GM21528 (cell line): ENCODE results near the gene TMED5.

Experiments used
- ATAC-seq: cut with Tn5 transposase; IDR thresholded peaks from one replicate; pipeline ENCODE4 v1.9.1; 2021; ENCODE audit warnings: mild to moderate bottlenecking, moderate library complexity; ENCODE audit not compliant: unreplicated experiment, low FRiP score

The TMED5 gene

DNA sequence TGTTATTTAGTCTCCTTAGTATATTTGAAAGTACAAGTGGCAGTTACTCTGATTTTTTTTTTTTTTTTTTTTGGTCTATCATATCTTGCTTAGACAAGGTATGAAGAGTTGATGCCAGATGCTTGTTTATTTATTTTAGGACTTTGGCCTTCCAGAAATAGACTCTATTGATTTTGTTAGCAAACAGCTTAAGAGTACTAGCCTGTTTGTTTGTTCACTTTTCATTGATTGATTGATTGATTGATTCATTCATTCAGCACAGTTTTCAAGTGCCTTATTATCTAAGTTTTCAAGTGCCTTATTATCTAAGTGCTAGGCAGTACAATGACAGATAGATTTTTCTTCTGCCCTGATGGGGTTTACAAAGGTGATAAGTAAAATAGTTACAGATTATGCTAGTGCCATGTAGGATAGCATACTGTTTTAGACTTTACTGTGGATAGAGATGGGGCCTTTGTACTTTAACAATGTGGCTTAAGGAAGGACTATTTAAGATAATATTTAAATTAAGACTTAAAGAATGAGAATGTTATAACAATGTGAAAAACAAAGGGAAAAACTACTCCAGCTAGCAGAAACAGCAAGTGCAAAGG, 50.6 kb downstream of the TMED5 start:
- no peak for ATAC-seq

DNA sequence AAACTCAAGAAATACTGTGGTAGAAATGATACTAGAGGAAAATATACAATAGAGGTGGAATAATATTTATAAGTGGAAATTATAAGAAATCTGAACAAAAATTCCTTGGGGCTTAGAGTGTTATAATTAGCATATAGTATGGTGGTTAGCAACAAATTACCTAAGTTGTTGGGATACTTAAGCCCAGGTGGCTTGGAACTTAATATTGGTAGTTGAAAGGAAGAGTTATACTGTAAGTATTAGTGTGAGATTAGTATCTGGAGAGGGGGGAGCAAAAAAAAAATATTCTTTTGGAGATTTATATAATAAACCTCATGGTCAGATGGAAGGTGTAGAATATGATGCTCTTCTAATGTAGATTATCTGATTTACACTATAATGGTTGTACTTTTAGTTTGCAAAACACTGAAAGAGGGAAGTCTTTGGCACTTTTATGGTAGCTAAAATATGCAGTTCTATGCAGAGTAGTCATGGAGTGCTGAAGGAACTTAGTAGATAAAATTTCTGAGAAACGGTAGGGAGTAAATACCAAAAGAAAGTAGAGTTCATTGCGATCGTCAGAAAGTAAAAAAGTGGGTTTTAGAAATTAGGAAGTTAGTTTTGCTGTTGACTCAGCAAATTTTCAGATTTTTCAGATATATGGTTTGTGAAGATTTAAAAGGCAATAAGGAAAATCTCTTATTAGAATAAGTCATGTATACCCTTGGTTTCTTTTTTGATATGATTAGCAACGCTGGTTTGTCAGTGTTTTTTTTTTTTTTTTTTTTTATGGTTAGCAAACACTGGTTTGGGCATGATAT, 55.5 kb downstream of the TMED5 start:
- no peak for ATAC-seq

DNA sequence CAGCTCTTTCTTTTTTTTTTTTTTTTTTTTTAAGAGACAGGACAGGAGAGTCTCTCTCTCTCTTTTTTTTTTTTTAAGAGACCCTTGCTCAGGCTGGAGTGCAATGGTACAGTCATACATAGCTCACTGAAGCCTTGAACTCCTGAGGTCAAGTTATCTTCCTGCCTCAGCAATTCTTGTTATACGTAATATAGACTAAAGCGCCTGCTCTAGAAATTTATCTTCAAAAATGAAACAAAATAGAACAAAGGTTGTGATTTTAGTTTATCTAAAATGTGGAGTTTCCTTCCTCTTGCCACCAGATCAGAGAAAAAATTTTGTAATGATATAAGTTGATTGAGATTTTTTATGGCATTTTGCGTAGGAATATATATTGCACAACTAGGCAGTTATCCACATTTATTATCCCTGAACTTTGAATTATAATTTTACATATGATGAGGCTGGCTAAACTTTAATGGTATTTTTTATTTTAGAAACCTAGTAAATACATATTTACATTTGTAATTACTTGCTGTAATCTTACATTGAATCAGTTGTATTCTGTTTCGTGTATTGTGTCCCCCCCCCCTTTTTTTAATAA, 56.9 kb downstream of the TMED5 start:
- no peak for ATAC-seq

DNA sequence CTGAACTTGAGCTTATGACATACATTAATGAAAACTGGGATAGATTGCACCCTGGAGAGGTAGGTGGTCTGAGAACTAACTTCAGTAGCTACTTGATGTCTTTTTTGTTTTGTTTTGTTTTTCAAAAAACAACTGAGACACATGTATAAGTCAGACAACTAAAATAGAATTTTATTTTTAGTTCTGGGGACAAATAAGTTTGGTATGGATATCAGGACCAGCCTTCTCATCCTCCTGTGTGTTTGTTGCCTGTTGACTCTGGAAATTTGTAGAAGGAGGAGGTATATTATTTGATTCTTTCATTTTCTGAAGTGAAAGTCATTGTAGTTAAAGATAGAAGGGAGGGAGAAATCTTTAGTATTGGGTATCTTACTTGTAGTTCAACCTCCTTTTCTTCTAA, 59.6 kb downstream of the TMED5 start:
- ATAC-seq = no peak

DNA sequence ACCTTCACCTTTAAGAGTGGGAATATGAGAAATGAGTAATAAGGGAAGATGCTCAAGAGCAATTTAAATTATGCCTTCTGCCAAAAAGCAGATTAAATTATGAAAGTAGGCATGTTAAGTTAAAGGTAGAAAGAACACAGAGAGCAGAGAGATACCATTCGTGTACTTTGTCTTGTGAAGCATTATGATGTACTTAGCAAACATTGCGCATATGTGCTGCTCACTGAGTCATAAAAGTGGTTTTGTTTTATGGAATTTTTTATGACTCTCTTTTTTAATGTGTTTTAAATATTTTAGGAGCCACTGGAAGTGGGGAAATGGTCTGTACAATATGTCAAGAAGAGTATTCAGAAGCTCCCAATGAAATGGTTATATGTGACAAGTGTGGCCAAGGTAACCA, 65.8 kb downstream of the TMED5 start:
- no peak for ATAC-seq

DNA sequence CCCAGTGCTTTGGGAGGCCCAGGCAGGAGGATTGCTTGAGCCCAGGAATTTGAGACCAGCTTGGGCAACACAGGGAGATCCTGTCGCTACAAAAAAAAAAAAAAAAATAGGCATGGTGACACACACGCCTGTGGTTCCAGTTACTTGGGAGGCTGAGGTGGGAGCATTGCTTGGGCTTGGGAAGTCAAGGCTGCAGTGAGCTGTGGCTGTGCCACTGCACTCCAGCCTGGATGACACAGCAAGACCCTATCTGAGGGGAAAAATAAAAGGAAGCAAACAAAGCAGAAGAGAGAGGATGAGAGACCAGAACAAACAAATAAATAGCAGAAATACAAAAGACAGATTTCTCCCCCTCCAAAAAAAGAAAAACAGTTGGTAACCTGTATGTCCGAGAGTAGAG, 67.1 kb downstream of the TMED5 start:
- no peak for ATAC-seq

DNA sequence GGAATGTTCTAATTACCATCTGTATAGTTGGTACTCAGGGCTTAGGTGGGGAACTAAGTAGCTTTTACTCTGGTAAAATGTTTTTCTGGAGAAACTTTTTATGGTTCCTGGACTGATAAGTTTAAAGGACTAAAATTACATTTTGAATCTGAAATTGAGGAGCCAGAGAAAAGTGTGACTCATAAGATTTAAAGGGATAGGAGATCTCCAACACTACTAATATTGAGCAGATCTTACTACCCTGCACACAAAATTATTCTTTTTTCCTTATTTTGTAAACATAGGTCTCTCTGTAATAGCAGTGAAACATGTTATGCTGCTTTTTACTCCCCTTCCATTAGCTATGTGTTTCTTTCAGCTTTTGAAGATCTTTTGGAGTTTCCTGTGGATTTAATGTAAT, 68.7 kb downstream of the TMED5 start:
- ATAC-seq = no peak

DNA sequence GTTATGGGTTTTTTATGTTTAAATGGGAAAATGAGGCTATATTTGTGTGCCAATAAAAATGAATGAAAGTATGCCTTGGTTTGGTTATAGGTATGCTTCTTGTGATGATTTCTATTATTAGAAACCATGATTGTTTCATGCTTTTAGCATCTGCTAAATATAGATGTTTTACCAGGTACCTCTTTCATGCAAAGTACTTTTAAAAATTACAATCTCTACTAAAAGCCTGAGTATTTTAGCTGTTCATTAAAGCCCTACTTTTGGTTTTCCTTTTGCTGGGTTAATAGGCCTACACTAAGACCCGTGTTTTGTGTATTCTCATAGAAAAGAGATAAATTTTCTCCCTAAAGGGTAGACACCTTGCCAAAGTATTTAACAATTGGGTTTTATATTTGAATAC, 69.1 kb downstream of the TMED5 start:
- no peak for ATAC-seq

DNA sequence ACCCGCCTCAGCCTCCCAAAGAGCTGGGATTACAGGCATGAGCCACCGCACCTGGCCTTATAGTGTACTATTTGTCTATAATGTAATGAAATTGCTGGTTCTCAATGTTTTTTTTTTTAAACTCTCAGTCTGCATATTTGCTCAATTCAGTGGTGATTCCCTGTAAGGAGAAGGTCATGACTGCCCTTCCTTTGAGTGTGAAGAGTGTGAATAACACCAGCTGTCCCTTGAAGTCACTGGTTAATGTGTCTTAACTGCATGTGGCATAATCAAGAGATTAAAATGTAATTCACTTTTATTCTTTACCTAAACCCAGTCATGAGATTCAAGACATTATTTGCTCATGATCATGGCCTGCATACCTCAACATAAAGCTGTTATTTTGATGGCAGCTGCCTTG, 70.6 kb downstream of the TMED5 start:
- no peak for ATAC-seq

DNA sequence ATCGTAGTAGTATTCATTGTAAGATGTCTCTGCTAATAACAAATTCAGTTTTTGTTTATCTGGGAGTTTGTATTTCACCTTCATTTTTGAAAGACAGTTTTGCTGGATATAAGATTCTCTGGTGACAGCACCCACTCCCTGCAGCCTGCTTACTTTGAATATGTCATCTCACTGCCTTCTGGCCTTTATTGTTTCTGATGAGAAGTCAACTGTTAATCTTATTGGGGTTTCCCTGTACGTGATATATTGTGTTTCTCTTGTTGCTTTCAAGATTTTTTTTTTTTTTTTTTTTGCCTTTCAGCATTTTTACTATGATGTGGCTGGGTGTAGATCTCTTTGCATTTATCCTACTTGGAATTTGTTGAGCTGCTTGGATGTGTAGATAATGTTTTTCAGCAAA, 71.9 kb downstream of the TMED5 start:
- no peak for ATAC-seq

DNA sequence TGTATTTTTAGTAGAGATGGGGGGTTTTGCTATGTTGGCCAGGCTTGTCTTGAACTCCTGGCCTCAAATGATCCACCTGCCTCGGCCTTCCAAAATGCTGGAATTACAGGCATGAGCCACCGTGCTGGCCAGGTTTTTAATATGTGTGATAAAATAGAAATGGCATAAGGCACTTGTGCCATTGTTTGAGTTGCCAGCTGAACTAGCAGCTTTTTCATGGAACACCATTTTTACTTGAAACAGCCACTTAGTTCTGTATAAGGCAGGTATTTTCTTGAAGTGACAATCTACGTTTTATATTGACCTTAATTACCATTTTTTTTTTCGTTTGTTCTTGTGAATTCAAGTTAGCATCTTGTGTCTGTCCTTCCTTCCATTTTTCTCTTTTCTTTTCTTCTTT, 72.8 kb downstream of the TMED5 start:
- no peak for ATAC-seq

DNA sequence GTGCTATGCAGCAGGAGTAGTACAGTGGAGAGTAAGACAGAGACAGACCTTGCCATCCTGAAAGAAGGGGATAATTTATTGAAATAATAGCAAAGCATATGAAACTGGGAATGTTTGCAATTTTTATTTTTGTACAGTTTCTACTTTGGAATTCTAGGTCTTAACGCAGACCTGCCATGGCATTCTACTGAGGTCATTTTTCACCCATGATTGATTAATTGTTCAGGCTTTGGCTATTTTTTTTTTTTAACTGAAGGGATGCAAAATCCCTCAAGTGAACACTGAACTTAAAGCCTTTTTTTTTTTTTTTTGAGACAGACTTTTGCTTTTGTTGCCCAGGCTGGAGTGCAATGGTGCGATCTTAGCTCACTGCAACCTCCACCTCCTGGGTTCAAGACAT, 74.0 kb downstream of the TMED5 start:
- no peak for ATAC-seq

DNA sequence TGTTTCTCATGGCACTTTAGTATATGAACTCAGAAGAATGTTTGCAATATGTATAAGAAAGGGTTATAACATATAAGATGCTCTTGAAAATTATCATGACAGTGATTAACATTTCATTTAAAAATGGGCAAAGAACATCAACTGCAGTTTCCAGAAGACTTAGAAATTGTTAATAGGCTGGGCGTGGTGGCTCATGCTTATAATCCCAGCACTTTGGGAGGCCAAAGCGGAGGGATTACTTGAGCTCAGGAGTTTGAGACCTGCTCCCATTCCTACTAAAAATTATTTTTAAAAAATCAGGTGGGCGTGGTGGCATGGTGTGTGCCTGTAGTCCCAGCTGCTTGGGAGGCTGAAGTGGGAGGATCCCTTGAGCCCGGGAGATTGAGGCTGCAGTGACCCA, 78.1 kb downstream of the TMED5 start:
- no peak for ATAC-seq
